ENCODE measurements around the gene MORF4L1.

Gene MORF4L1

GRCh38 chr15:78912316-78912715, 39.6 kb downstream of the MORF4L1 start:
- Histone ChIP-seq H4K20me1 (ENCODE audit: low read depth, low read length) (no peaks in the 10 kb centered on the region), H3K27ac (ENCODE audit: low read depth, low read length) (no peak overlapping the region), H3K4me2 (ENCODE audit: low read depth, low read length, poor library complexity, severe bottlenecking) (no peak overlapping the region), H3K9me2 (replicated peaks; ENCODE audit: insufficient read depth, low read length) (no peaks in the 10 kb centered on the region), H3K27me3 (ENCODE audit: low read length) (no peaks in the 10 kb centered on the region), H3K9me3 (ENCODE audit: insufficient read depth, low read length) (no peaks in the 10 kb centered on the region), H3K79me2 (ENCODE audit: insufficient read depth, low read length) (0 out of 2 replicates have a peak, but pooled peaks cover 5% of the 10 kb centered on the region), H3K36me3 (ENCODE audit: low read length) (peaks cover 10% of the 10 kb centered on the region), H3K4me3 (ENCODE audit: insufficient read depth, low read length, poor library complexity, severe bottlenecking) (no peak overlapping the region), H3F3A (ENCODE audit: insufficient read depth) (peaks cover 16% of the 10 kb centered on the region; the same call in 1 of the 2 replicates), H3K9ac (ENCODE audit: low read length) (no peak overlapping the region), H2AFZ (ENCODE audit: low read depth, low read length, severe bottlenecking) (no peak overlapping the region)
- no peak for TF ChIP-seq CTCF (IDR thresholded peaks at IDR 0.05; ENCODE audit: insufficient read depth, low read length, poor library complexity, severe bottlenecking)
- TF ChIP-seq EZH2phosphoT487 (conservative IDR thresholded peaks at IDR 0.05; ENCODE audit: low read length), result no peak

- Histone ChIP-seq H3F3A (ENCODE audit: insufficient read depth) (peaks cover 12% of the 10 kb centered on the region; the same call in 1 of the 2 replicates), H3K4me2 (ENCODE audit: low read depth, low read length, poor library complexity, severe bottlenecking) (no peak overlapping the region), H3K79me2 (ENCODE audit: insufficient read depth, low read length) (0 out of 2 replicates have a peak, but pooled peaks cover 5% of the 10 kb centered on the region)
These were observed 40.3 kb downstream of the MORF4L1 start for GRCh38 chr15:78913012-78913411.

GRCh38 chr15:78914027-78914764, 41.5 kb downstream of the MORF4L1 start:
- H3K4me2 ChIP-seq (ENCODE audit: low read depth, low read length, poor library complexity, severe bottlenecking), result no peak overlapping the region
- H3K36me3 ChIP-seq (ENCODE audit: low read length), result peaks cover 10% of the 10 kb centered on the region
- no peak overlapping the region for H2AFZ ChIP-seq (ENCODE audit: low read depth, low read length, severe bottlenecking)
- H3K9ac ChIP-seq (ENCODE audit: low read length), result no peak overlapping the region
- no peaks in the 10 kb centered on the region for H4K20me1 ChIP-seq (ENCODE audit: low read depth, low read length)
- H3K79me2 ChIP-seq (ENCODE audit: insufficient read depth, low read length), result 0 out of 2 replicates have a peak, but pooled peaks cover 5% of the 10 kb centered on the region
- no peak overlapping the region for H3K4me3 ChIP-seq (ENCODE audit: insufficient read depth, low read length, poor library complexity, severe bottlenecking)
- H3K27ac ChIP-seq (ENCODE audit: low read depth, low read length), result no peak overlapping the region
- no peaks in the 10 kb centered on the region for H3K9me2 ChIP-seq (replicated peaks; ENCODE audit: insufficient read depth, low read length)
- peaks cover 2% of the 10 kb centered on the region; the same call in 1 of the 2 replicates for H3F3A ChIP-seq (ENCODE audit: insufficient read depth)
- TF ChIP-seq EZH2phosphoT487 (conservative IDR thresholded peaks at IDR 0.05; ENCODE audit: low read length), result no peak
- H3K9me3 ChIP-seq (ENCODE audit: insufficient read depth, low read length), result no peaks in the 10 kb centered on the region
- H3K27me3 ChIP-seq (ENCODE audit: low read length), result no peaks in the 10 kb centered on the region

More at GRCh38 chr15:78913012-78913411, 40.3 kb downstream of the MORF4L1 start:
- no peaks in the 10 kb centered on the region for H3K27me3 ChIP-seq (ENCODE audit: low read length)
- H3K9me2 ChIP-seq (replicated peaks; ENCODE audit: insufficient read depth, low read length), result no peaks in the 10 kb centered on the region
- H2AFZ ChIP-seq (ENCODE audit: low read depth, low read length, severe bottlenecking), result no peak overlapping the region
- peaks cover 10% of the 10 kb centered on the region for H3K36me3 ChIP-seq (ENCODE audit: low read length)
- TF ChIP-seq EZH2phosphoT487 (conservative IDR thresholded peaks at IDR 0.05; ENCODE audit: low read length) (no peak), CTCF (IDR thresholded peaks at IDR 0.05; ENCODE audit: insufficient read depth, low read length, poor library complexity, severe bottlenecking) (no peak)
- H3K9ac ChIP-seq (ENCODE audit: low read length), result no peak overlapping the region
- no peaks in the 10 kb centered on the region for H4K20me1 ChIP-seq (ENCODE audit: low read depth, low read length)
- no peaks in the 10 kb centered on the region for H3K9me3 ChIP-seq (ENCODE audit: insufficient read depth, low read length)
- H3K4me3 ChIP-seq (ENCODE audit: insufficient read depth, low read length, poor library complexity, severe bottlenecking), result no peak overlapping the region
- H3K27ac ChIP-seq (ENCODE audit: low read depth, low read length), result no peak overlapping the region

Data from SU-DHL-6 (cell line).